Colon (tissue), 2 donors: Measurements from ENCODE around the gene DNAJC5.
"Not testable (repeated sequence)": the region's sequence is repeated elsewhere in the genome, so short reads cannot be mapped to it uniquely, and the experiment has no call there.

Experiments used
- FAIRE-seq: peaks from 2 replicates; lab custom pipeline; 2012; peaks lifted over from hg19 to GRCh38; lab: Jason Lieb, UNC
- donor health status: control.
- donor health status: control.

The DNAJC5 gene

GRCh38 chr20:63911176-63911575 lies 16.2 kb downstream of the DNAJC5 start:
- no peak for FAIRE-seq

- no peak for FAIRE-seq
Observed at GRCh38 chr20:63913768-63914167, 18.8 kb downstream of the DNAJC5 start.

- FAIRE-seq: no peak
Observed at GRCh38 chr20:63915471-63915870, 20.5 kb downstream of the DNAJC5 start.

- FAIRE-seq: not testable (repeated sequence)
Observed at GRCh38 chr20:63916371-63916939, 21.5 kb downstream of the DNAJC5 start.

- no peak for FAIRE-seq
Observed at GRCh38 chr20:63917811-63918210, 22.9 kb downstream of the DNAJC5 start.

GRCh38 chr20:63919130-63919529 lies 24.2 kb downstream of the DNAJC5 start:
- no peak for FAIRE-seq

GRCh38 chr20:63920226-63920625 lies 25.3 kb downstream of the DNAJC5 start:
- no peak for FAIRE-seq

- FAIRE-seq: no peak
Observed at GRCh38 chr20:63923651-63924050, 28.7 kb downstream of the DNAJC5 start.

- no peak for FAIRE-seq
Observed at GRCh38 chr20:63924241-63924640, 29.3 kb downstream of the DNAJC5 start.

- FAIRE-seq: no peak
Observed at GRCh38 chr20:63926298-63926697, 31.4 kb downstream of the DNAJC5 start.

GRCh38 chr20:63929071-63929470 lies 34.1 kb downstream of the DNAJC5 start:
- FAIRE-seq: no peak

- not testable (repeated sequence) for FAIRE-seq
Observed at GRCh38 chr20:63929473-63929883, 34.6 kb downstream of the DNAJC5 start.

GRCh38 chr20:63930971-63931553 lies 36.1 kb downstream of the DNAJC5 start:
- FAIRE-seq: no peak

GRCh38 chr20:63931735-63932134 lies 36.8 kb downstream of the DNAJC5 start:
- FAIRE-seq: no peak

- FAIRE-seq: no peak
Observed at GRCh38 chr20:63932606-63933160, 37.8 kb downstream of the DNAJC5 start.

- no peak for FAIRE-seq
Observed at GRCh38 chr20:63933646-63934045, 38.7 kb downstream of the DNAJC5 start.

- no peak for FAIRE-seq
Observed at GRCh38 chr20:63934271-63935068, 39.5 kb downstream of the DNAJC5 start.

GRCh38 chr20:63935447-63935846 lies 40.5 kb downstream of the DNAJC5 start:
- FAIRE-seq: no peak

- FAIRE-seq: no peak
Observed at GRCh38 chr20:63937596-63937995, 42.7 kb downstream of the DNAJC5 start.

- FAIRE-seq: no peak
Observed at GRCh38 chr20:63939061-63939935, 44.4 kb downstream of the DNAJC5 start.

- no peak for FAIRE-seq
Observed at GRCh38 chr20:63940071-63940471, 45.1 kb downstream of the DNAJC5 start.
